Ramos (cell line): ENCODE data around the gene AXIN1.
"Not testable (repeated sequence)": the region's sequence is repeated elsewhere in the genome, so short reads cannot be mapped to it uniquely, and the experiment has no call there.

ENCODE experiments used
- in situ Hi-C: fragments of 300-500 bp; cut with MboI; formaldehyde crosslinking; loops from one replicate; pipeline ENCODE4 v1.14.3; 2022; ENCODE audit warnings: low sequenced_read_pairs; ENCODE audit not compliant: unreplicated experiment

The AXIN1 gene

GRCh38 chr16:370979-371514 is 18.5 kb upstream of the AXIN1 start:
- in situ Hi-C loops = no loop called here

DNA sequence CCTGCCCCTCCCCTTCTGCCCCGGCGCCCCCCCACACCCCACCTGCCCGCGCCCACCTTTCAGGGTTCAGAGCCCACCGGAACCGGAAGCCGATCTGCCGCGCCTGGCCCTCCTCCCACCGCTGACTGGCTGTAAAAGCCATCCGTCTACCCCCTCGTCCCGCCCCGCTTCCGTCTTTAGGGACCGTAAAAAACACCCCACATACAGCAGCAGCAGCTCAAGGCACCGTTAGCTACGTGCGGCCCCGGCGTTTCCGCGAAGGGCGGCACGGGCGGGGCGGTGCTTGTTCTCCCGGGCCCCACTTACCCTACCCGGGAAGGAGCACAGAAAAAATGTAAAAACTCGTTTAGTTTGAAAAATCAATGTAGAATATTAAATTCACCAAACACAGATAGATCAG is 17.9 kb upstream of the AXIN1 start, which contains the start of gene MRPL28:
TSS of gene MRPL28 (minus strand) at position 96 of the 400 bp plus-strand sequence. CDS start 320 bp downstream, outside the sequence.
- in situ Hi-C loops = no loop called here

DNA sequence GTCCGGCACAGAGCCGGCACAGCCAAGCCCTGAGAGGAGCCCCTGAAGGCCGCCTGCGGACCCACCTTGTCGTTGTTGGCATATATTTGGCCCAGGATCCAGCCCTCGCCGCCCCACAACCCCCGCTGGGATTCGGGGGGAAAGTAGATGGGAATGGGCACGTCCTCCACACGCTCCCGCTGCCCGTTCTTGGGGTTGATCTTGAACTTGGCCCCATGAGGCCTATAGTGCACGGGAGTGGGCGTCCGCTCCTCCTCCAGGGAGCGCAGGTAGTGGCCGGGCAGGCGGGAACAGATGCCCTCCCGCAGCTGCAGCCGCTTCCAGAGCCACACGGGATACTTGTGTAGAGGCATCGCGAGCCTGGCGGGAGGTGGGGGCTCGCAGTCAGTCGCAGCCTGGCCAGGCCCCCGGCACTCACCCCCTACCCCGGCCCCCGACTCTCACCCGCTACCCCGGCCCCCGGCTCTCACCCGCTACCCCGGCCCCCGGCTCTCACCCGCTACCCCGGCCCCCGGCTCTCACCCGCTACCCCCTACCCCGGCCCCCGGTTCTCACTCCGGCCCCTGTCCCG is 17.4 kb upstream of the AXIN1 start:
- in situ Hi-C loops = no loop called here

DNA sequence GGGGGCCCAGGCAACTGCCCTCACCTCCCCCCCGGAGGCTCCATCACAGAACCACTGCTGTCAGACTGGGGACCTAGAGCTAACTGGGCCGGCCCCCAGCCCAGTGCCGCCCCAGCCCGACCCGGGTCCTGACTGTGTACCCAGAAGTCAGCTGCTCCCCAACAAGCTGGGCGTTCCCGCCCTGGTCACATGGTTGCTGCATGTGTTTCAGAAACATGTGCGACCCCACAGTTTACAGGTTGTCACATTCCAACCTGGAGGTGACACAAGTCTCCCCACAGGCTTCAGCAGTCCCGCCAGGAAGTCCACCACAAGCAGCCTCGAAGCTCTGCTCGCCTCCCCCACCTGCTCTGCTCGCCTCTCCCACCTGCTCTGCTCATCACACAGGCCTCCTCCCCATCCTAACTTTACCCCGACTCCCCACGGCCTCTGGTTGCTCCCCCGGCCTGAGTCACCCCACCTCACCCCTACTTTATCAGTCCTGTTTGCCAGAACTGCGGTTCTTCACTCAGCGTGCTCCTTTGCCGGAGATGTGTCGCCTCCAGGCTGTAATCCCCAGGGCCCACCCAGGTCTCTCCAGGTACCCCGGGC is 16.8 kb upstream of the AXIN1 start:
- in situ Hi-C loops = no loop called here

- in situ Hi-C loops = no loop called here
These were observed 16.1 kb upstream of the AXIN1 start for GRCh38 chr16:368388-369158.

DNA sequence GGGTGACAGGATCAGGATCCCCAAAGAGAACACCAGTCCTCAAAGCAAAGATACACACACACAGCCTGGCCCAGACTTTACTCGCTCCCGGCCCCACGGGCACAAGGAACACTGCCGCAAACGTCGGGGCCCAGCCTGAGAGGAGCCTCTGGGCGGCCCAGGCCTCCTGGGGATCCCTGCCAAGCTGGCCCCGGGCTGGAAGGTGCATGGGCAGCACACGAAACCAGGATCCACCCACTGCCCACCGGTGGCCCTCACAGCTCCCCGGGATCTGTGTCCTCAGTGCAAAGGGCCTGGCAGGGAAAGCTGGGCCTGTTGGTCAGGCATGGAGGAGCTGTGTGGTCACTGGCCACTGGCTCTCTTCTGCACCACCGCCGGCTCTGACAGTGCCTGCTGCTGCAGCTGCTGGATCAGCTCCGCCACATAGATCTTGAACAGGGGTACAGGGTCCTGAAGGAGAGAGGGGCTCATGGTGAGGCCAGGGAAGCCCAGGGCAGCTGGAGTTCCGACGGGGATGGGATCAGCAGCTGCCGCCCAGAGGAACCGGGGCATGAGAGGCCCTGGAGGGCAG is 14.9 kb upstream of the AXIN1 start:
- in situ Hi-C loops = no loop called here

DNA sequence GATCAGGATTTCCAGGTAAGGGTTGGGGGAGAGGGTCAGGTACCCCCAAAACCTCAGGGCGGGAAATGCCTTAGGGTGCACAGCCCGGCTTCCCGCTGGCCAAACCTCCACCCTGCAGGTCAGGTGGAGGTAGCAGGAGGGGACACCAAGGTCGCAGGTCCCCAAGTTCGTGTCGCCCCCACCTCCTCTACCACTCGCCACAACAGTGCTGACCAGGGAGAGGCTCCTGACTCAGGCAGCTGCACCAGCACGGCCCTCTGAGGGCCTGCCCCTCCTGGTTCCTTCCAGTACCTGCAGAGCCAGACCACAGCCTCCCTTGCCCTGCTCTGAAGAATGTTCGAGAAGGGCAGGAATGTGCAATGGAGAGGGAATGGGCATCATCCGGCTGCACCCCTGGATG is 14.0 kb upstream of the AXIN1 start:
- in situ Hi-C loops = no loop called here

GRCh38 chr16:364595-365491 is 12.3 kb upstream of the AXIN1 start:
- in situ Hi-C loops = no loop called here

- in situ Hi-C loops = no loop called here
These were observed 11.4 kb upstream of the AXIN1 start for GRCh38 chr16:363766-364490.

- in situ Hi-C loops = no loop called here
These were observed 10.7 kb upstream of the AXIN1 start for GRCh38 chr16:363110-363765.

DNA sequence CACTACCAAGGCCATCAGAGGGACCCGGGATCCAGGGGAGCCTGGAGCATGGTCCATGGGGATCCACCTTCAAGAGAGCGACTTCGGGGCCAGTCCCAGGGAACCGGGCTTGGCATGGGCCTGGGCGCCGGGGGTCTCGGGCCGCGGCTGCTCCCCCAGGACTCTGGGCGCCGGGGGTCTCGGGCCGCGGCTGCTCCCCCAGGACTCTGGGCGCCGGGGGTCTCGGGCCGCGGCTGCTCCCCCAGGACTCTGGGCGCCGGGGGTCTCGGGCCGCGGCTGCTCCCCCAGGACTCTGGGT is 10.1 kb upstream of the AXIN1 start:
- in situ Hi-C loops = not testable (repeated sequence)

DNA sequence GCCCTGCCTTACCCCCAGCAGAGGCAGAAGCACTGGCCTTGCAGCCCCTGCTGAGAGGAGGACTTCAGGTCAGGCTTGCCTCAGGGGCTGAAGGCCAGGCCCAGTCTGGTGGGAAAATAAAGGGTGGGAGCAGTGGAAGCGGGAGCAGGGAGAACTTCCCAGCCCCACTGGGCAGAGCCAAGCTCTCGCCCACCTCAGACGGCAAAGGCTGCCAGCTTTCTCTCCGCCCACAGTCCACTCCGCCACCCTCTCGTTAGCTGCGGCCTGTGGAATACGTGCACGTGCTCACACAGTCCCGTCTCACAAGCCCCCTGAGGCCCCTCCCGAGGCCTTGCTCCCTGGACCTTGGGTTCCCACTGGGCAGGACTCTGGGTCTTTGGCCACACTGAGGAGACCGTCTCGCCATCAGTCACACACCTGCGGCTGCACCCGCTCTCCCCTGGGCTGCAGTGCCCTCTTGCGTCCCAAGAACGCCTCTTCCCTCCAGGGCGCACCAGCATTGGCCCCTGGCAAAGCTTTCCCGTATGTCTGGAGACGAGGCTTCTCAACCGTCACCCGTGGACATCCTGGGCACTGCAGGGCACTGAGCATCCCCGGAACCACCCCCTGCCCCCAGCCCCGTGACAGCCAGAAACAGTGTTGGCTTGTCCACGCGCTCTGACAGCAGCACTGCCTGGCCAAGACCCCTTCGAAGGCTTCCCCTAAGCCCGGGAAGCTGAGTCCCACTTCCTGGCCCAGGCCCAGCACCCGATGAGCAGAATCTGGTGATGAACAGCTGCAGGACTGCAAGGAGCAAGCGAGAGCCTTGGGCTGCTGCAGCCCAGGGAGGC is 9.6 kb upstream of the AXIN1 start:
- in situ Hi-C loops = no loop called here

DNA sequence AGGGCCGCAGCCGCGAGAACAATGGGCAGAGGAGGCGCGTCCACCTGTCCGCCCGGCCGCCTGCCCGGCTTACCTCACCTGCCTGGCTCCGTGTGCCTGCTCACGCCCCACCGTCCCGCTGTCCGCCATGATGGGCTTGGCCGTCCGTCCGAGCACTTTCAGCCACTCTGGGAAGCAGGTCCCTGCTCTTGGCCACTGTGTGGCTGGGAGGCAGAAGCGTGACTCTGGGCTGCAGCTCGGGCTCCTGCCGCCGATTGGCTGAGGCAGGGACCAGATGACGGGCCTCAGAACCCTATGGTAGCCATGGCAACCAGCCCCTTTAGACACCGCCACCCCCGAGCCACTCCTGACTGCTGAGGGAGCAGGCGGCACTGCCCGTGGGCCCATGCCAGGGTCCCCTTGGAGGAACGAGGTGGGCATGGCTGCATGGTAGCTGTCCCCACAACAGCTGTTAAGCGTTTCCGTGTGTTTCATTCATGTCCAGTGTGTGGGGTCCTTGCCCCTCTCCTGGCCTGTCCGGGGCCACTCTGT is 8.9 kb upstream of the AXIN1 start:
- in situ Hi-C loops = no loop called here

DNA sequence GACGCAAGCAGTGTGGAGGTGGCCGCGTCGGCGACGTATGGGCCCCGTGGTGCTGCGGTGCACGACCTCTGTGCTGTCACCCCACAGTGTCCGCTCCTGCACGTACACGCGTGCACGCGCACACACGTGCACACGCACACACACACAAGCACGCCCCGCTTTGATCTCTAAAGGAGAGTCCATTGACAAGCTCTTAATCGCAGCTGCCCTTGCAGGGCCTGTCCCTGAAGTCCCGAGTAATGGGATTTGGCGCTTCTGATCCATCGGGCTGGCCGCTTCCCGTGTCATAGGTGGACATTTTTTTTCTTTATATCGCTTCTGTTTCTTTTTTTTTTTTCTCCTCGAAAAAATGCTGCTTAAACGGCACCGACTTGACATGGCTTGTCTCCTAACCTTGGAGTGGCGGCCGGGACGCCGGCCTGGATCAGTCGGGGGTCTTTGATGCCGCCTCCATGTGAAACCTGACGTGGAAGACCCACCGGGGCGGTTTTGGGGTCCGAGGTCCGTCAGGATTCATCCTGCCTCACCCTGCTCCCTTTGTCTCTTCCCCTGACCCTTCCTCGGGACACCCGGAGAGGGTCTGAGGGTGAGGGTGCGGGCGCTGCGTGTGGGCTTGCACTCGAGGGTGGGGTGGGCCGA is 8.3 kb upstream of the AXIN1 start:
- in situ Hi-C loops = no loop called here

GRCh38 chr16:359871-360697 is 7.6 kb upstream of the AXIN1 start:
- in situ Hi-C loops = no loop called here

DNA sequence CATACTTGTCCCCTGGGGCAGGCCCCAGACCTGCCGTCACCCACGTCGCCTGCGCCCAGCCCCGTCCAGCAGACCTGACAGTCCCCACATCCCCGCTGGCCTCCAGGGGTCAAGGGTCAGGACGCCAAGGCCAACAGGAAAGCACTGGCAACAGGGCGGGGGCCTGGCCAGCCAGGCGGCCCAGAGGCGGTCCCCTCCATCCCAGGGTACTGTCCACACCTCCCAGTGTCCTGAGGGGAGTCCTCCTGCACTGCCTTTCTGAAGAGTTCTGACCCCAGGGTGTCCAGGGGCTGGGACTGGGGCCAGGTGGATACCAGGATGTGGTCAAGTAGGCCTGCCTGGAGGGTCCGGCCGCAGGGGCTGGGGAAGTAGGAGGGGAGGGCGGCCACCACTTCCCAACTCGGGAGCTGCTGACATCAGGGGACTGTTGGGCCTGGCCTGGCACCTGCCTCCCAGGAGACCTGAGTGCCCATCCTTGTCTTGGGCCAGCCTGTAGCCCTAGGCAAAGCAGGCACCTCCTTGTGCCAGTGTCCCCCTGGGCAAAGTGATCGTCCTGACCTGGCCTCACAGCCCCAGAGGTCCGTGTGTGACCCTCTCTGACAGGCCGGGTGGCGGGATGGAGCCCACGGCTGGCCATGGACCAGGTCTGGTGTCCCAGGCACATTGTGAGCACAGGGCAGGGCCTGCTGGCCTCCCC is 6.7 kb upstream of the AXIN1 start:
- in situ Hi-C loops = no loop called here
